Skin epidermis (tissue), 12 donors: ENCODE results near the gene SLC15A2.

Experiments used
- H3K27ac ChIP-seq, 21 experiments: fragments of 200-600 bp; sonication (generic) in 11 of 21; one replicate each; pipeline ENCODE4 v1.5.0; 2020; ENCODE audit warnings: mild to moderate bottlenecking in 3 of 21, inconsistent platforms in 2 of 21, moderate library complexity in 2 of 21
- H3K4me3 ChIP-seq, 7 experiments: fragments of 200-600 bp; sonication (generic) in 2 of 7; one replicate each; pipeline ENCODE4 v1.5.0; 2020; ENCODE audit warnings: inconsistent platforms in 2 of 7, mild to moderate bottlenecking in 2 of 7, moderate library complexity in 1 of 7

SLC15A2 gene

DNA sequence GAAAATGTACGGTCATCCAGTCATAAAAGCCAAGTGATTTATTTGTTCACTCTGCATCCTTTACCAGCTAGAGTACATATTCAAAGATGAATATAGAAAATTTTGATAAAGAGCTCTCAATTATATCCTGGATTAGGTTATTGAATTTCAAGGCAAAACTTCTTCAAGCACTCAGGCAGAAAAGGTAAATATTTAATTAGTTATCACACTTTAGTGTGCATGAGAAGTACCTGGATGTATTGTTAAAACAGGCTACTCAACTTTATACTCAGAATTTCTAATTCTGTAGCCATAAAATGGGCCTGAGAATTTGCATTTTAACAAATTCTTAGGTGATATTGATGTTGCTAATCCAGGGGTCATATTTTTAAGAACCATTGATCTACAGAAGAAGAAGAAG is 82.5 kb downstream of the SLC15A2 start:
- H3K27ac ChIP-seq, result no peak overlapping the region

DNA sequence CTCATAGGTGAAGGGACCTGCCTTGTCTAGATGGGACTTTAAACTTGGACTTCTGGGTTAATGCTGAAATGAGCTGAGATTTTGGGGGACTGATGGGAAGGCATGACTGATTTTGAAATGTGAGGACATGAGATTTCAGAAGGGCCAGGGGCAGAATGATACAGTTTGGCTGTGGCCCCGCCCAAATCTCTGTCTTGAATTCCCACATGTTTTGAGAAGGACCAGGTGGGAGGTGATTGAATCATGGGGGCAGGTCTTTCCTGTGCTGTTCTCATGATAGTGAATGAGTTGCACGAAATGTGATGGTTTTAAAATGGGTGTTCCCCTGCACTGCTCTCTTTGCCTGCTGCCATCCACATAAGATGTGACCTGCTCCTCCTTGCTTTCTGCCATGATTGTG is 85.0 kb downstream of the SLC15A2 start:
- Histone ChIP-seq H3K4me3 (no peak overlapping the region), H3K27ac (no peak overlapping the region)

More for the DNA sequence above, 82.5 kb downstream of the SLC15A2 start:
- H3K4me3 ChIP-seq, result no peak overlapping the region

DNA sequence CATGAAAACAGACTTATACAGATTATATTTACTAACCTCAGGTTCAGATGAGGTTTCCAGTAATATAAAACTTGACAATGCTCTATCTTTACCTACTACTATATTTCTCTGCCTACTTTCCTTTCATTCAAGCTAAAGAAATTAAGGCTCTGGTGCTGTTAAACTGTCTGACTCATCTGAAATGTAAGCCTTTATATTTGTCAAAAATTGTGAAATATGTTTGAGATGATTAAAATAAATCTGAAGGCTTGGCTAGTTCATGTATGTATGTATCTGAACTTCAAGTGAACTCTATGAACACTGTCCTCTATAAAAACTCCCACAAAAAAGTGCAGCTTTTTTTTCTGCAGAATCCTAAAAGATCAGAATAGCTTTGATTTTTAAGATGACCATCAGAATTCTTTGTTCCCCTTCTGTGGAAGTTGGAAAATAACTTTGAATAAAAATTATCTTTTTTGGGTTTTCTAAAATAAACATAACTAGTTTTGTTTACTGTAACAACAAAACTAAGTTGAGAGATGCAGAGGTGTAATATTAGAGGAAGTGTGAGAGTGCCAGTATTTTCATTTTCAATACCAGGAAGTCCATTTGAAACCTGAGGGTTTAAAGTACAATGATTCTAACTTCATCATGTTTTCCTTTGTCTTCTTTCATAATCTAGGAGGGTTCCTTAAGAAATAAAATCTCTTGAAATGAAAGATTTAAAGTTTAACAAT is 85.7 kb downstream of the SLC15A2 start:
- H3K4me3 ChIP-seq, result no peak overlapping the region
- H3K27ac ChIP-seq, result no peak overlapping the region

DNA sequence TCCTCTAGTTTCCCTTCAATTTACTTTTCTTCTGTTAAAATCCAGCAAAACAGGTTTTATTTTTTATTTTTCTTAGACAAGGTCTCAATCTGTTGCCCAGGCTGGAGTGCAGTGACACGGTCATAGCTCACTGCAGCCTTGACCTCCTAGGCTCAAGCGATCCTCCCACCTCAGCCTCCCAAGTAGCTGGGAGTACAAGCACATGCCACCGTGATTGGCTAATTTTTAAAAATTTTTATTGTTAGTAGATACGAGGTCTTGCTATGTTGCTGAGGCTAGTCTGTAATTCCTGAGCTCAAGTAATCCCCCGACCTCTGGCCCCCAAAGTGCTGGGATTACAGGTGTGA is 86.2 kb downstream of the SLC15A2 start:
- Histone ChIP-seq H3K27ac (no peak overlapping the region), H3K4me3 (no peak overlapping the region)

DNA sequence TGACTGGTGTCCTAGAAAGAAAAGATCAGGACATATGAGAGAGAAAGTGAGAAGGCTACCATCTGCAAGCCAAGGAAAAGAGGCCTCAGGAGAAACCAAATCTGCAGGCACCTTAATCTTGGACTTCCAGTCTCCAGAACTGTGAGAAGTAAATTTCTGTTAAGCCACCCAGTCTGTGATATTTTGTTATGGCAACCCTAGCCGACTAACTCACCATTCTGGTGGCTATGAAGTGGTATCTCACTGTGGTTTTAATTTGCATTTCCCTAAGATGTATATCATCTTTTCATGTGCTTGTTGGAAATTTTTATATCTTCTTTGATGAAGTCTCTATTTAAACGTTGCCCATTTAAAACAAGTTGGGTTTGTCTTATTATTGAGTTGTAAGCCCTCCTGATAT is 87.3 kb downstream of the SLC15A2 start:
- H3K27ac ChIP-seq, result no peak overlapping the region
- no peak overlapping the region for H3K4me3 ChIP-seq

DNA sequence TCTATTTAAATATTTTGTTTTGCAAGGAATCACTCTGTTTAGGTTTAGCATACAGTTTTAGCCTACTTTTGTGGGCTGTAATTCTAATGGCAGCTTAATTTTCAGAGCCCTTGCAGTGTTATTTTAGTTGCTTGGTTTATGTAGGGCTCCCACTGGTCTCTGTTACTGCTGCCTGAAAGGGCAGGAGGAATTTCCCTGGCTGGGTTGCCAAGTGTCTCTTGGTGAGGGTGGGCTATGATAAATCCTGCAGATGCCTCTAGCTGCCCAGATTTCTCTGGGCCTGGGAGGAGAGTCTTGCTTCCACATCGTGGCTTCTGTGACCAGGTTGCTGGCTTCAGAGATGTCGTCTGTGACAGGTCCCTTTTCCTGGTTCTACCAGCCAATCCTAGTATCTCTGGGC is 91.6 kb downstream of the SLC15A2 start:
- Histone ChIP-seq H3K4me3 (no peak overlapping the region), H3K27ac (no peak overlapping the region)

DNA sequence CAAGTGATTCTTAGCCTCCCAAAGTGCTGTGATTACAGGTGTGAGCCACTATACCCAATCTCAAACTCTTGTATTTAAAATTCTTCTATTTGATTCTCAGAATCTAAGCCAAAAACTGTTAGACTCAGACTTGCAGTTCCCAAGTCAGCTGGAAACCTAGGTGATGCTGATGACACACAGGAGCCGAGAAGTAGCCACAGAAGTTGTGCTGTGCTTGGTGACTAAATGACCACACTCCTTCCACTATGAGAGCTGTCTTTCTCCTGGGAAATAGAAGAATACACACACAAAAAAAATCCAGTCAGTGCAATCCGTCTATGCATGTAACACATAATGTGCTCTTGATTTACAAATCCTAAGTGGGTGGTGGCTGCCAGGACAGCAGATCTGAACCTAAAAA is 93.9 kb downstream of the SLC15A2 start:
- Histone ChIP-seq H3K27ac (no peak overlapping the region), H3K4me3 (no peak overlapping the region)

GRCh38 chr3:121989943-121990342 is 95.7 kb downstream of the SLC15A2 start:
- H3K4me3 ChIP-seq, result no peak overlapping the region
- no peak overlapping the region for H3K27ac ChIP-seq

GRCh38 chr3:121992601-121993560 is 98.7 kb downstream of the SLC15A2 start:
- Histone ChIP-seq H3K4me3 (no peak overlapping the region), H3K27ac (no peak overlapping the region)
